ENCODE results near the gene FBXL20. TPM values are rescaled to one million over a fixed set of nuclear protein-coding genes. Genes with fewer than 3 reads are reported as not detected.

The FBXL20 gene
- total RNA-seq, 1 experiment from 2014 or later: 5.0 TPM

- H2AFZ ChIP-seq (ENCODE audit: low read length): no peak overlapping the region
- H3K4me2 ChIP-seq (ENCODE audit: low read length): no peak overlapping the region
- no peaks in the 10 kb centered on the region for H3F3A ChIP-seq (ENCODE audit: low read length, unreplicated experiment)
- no peak overlapping the region for H3K4me3 ChIP-seq (ENCODE audit: low read length)
- POLR2A ChIA-PET (ENCODE audit: unreplicated experiment): interaction anchor here (0.7 kb wide), 1 partner anchor 784 kb away, joined by 4 read pairs; no protein-coding TSS in a partner anchor
- ATAC-seq: no peak
- H3K9me2 ChIP-seq (replicated peaks; ENCODE audit: low read length): no peaks in the 10 kb centered on the region
- no peaks in the 10 kb centered on the region for H4K20me1 ChIP-seq (ENCODE audit: low read length)
- no peak overlapping the region for H3K9ac ChIP-seq (ENCODE audit: low read length)
- CTCF ChIA-PET: no interaction called here
- H3K4me1 ChIP-seq (ENCODE audit: insufficient read depth, low read length): no peaks in the 10 kb centered on the region
- no peaks in the 10 kb centered on the region for H3K79me2 ChIP-seq (ENCODE audit: low read length)
- H3K36me3 ChIP-seq (ENCODE audit: low read depth, low read length): no peaks in the 10 kb centered on the region
- no peak for DNase-seq
- intact Hi-C loops (cut with micrococcal nuclease): no loop called here
- no TSS peak for BruUV-seq (replicated peaks)
- H3K9me3 ChIP-seq (ENCODE audit: low read length): no peaks in the 10 kb centered on the region
- H3K27me3 ChIP-seq (ENCODE audit: low read length): no peaks in the 10 kb centered on the region
- TF ChIP-seq CTCF (conservative IDR thresholded peaks at IDR 0.05; ENCODE audit: low read depth, low read length) (no peak), EZH2 (IDR thresholded peaks at IDR 0.05; ENCODE audit: low read length, unreplicated experiment) (no peak), EZH2phosphoT487 (IDR thresholded peaks at IDR 0.05; ENCODE audit: borderline replicate concordance, low read length) (no peak)
- no peak overlapping the region for H3K27ac ChIP-seq (ENCODE audit: low read length)
These were observed 188.5 kb downstream of the FBXL20 start for GRCh38 chr17:39212841-39213480.

GRCh38 chr17:39212195-39212810 lies 189.1 kb downstream of the FBXL20 start:
- no peak overlapping the region for H3K27ac ChIP-seq (ENCODE audit: low read length)
- no peaks in the 10 kb centered on the region for H3F3A ChIP-seq (ENCODE audit: low read length, unreplicated experiment)
- intact Hi-C loops (cut with micrococcal nuclease): no loop called here
- CTCF ChIA-PET: no interaction called here
- H3K4me1 ChIP-seq (ENCODE audit: insufficient read depth, low read length): no peaks in the 10 kb centered on the region
- no peaks in the 10 kb centered on the region for H3K9me2 ChIP-seq (replicated peaks; ENCODE audit: low read length)
- no peak overlapping the region for H3K9ac ChIP-seq (ENCODE audit: low read length)
- no peaks in the 10 kb centered on the region for H3K9me3 ChIP-seq (ENCODE audit: low read length)
- no peaks in the 10 kb centered on the region for H3K79me2 ChIP-seq (ENCODE audit: low read length)
- no peaks in the 10 kb centered on the region for H3K36me3 ChIP-seq (ENCODE audit: low read depth, low read length)
- no peaks in the 10 kb centered on the region for H4K20me1 ChIP-seq (ENCODE audit: low read length)
- no peak overlapping the region for H3K4me3 ChIP-seq (ENCODE audit: low read length)
- no peak overlapping the region for H2AFZ ChIP-seq (ENCODE audit: low read length)
- no peaks in the 10 kb centered on the region for H3K27me3 ChIP-seq (ENCODE audit: low read length)
- ATAC-seq: no peak
- TF ChIP-seq CTCF (conservative IDR thresholded peaks at IDR 0.05; ENCODE audit: low read depth, low read length) (no peak), EZH2phosphoT487 (IDR thresholded peaks at IDR 0.05; ENCODE audit: borderline replicate concordance, low read length) (no peak), EZH2 (IDR thresholded peaks at IDR 0.05; ENCODE audit: low read length, unreplicated experiment) (no peak)
- POLR2A ChIA-PET (ENCODE audit: unreplicated experiment): interaction anchor here (0.7 kb wide), 1 partner anchor 783 kb away, joined by 4 read pairs; no protein-coding TSS in a partner anchor
- BruUV-seq (replicated peaks): no TSS peak
- no peak for DNase-seq
- no peak overlapping the region for H3K4me2 ChIP-seq (ENCODE audit: low read length)

GRCh38 chr17:39210093-39210434 lies 191.4 kb downstream of the FBXL20 start:
- ATAC-seq (no peak), DNase-seq (no peak)
- no peaks in the 10 kb centered on the region for H3K9me3 ChIP-seq (ENCODE audit: low read length)
- no peak overlapping the region for H3K4me2 ChIP-seq (ENCODE audit: low read length)
- H3K36me3 ChIP-seq (ENCODE audit: low read depth, low read length): no peaks in the 10 kb centered on the region; the same call in none of the 2 replicates
- no peaks in the 10 kb centered on the region for H3K27me3 ChIP-seq (ENCODE audit: low read length)
- 0 out of 2 replicates have a peak overlapping the region, but pooled peaks have one; percentile 26 for H2AFZ ChIP-seq (ENCODE audit: low read length)
- ChIA-PET POLR2A (ENCODE audit: unreplicated experiment) (no interaction called here), CTCF (no interaction called here)
- no peak overlapping the region for H3K27ac ChIP-seq (ENCODE audit: low read length)
- no peak overlapping the region for H3K9ac ChIP-seq (ENCODE audit: low read length)
- H3K9me2 ChIP-seq (replicated peaks; ENCODE audit: low read length): no peaks in the 10 kb centered on the region
- no peaks in the 10 kb centered on the region for H4K20me1 ChIP-seq (ENCODE audit: low read length)
- H3K79me2 ChIP-seq (ENCODE audit: low read length): no peaks in the 10 kb centered on the region
- no peak overlapping the region for H3K4me3 ChIP-seq (ENCODE audit: low read length)
- no peaks in the 10 kb centered on the region for H3K4me1 ChIP-seq (ENCODE audit: insufficient read depth, low read length)
- no peak for TF ChIP-seq EZH2 (IDR thresholded peaks at IDR 0.05; ENCODE audit: low read length, unreplicated experiment)
- no peak for TF ChIP-seq EZH2phosphoT487 (IDR thresholded peaks at IDR 0.05; ENCODE audit: borderline replicate concordance, low read length)
- no peak for TF ChIP-seq CTCF (conservative IDR thresholded peaks at IDR 0.05; ENCODE audit: low read depth, low read length)
- intact Hi-C loops (cut with micrococcal nuclease): no loop called here
- H3F3A ChIP-seq (ENCODE audit: low read length, unreplicated experiment): no peaks in the 10 kb centered on the region
- BruUV-seq (replicated peaks): no TSS peak
